MG63 (cell line): ENCODE measurements around the gene HUNK. TPM values are rescaled to one million over a fixed set of nuclear protein-coding genes. Genes with fewer than 3 reads are reported as not detected.
A peak's percentile ranks its signal among the peaks of the same experiment; 100 is the strongest.
"Not testable (repeated sequence)": the region's sequence is repeated elsewhere in the genome, so short reads cannot be mapped to it uniquely, and the experiment has no call there.

Source experiments
- DNase-seq: peaks from one replicate; pipeline ENCODE4 v3.0.0-alpha.2; 2020
- H3K27me3 ChIP-seq: fragments of 250-450 bp; sonication (Bioruptor Pico); 2 replicates; pipeline ENCODE4 v1.5.1; 2020; ENCODE audit warnings: mild to moderate bottlenecking, moderate library complexity
- H3K36me3 ChIP-seq: fragments of 250-450 bp; sonication (Bioruptor Pico); 2 replicates; pipeline ENCODE4 v1.5.1; 2020; ENCODE audit warnings: mild to moderate bottlenecking, moderate library complexity
- H3K4me3 ChIP-seq: fragments of 250-450 bp; sonication (Bioruptor Pico); 2 replicates; pipeline ENCODE4 v1.5.1; 2020; ENCODE audit warnings: mild to moderate bottlenecking, moderate library complexity
- H3K9me3 ChIP-seq: fragments of 250-450 bp; sonication (Bioruptor Pico); 2 replicates; pipeline ENCODE4 v1.5.1; 2020; ENCODE audit warnings: mild to moderate bottlenecking, moderate library complexity
- total RNA-seq: library from RNA; depleted of rRNA; stranded (reverse); fragments of >200 nt; shearing (Covaris generic); gene quantifications from 2 replicates; pipeline ENCODE4 v1.2.3, GENCODE V29; 2014; ENCODE audit warnings: low replicate concordance; rRNA removed

Gene HUNK
- total RNA-seq, 1 experiment from 2014 or later, result 0.23 TPM

GRCh38 chr21:32021319-32021994, 148.6 kb downstream of the HUNK start:
- DNase-seq, result peak; percentile 62
- H3K4me3 ChIP-seq, result no peak overlapping the region
- H3K9me3 ChIP-seq, result no peaks in the 10 kb centered on the region
- no peaks in the 10 kb centered on the region for H3K36me3 ChIP-seq
- H3K27me3 ChIP-seq, result no peaks in the 10 kb centered on the region

DNA sequence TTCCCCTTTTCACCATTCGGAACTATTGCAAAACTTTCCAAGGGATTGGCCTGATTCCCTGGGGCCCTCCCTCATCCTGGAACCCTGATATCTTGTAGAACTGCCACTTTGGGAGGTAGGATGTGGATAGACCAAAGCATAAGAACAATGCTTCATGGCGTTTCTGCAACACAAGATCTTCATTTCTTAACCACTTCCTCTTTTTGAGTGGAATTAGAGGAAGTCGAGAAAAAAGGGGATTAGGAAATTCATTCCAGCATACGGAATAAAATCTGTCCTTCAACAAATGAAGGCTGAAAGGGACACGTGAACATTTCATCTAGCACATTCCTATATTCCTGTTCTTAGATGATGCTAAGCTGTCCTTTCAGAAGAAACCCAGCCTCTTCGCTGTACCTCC, 149.3 kb downstream of the HUNK start:
- no peak for DNase-seq
- Histone ChIP-seq H3K36me3 (no peaks in the 10 kb centered on the region), H3K4me3 (no peak overlapping the region), H3K27me3 (no peaks in the 10 kb centered on the region), H3K9me3 (no peaks in the 10 kb centered on the region)

GRCh38 chr21:32030146-32030652, 157.4 kb downstream of the HUNK start:
- Histone ChIP-seq H3K4me3 (no peak overlapping the region), H3K9me3 (no peaks in the 10 kb centered on the region), H3K27me3 (no peaks in the 10 kb centered on the region), H3K36me3 (no peaks in the 10 kb centered on the region)
- no peak for DNase-seq

- Histone ChIP-seq H3K36me3 (no peaks in the 10 kb centered on the region), H3K27me3 (no peaks in the 10 kb centered on the region), H3K9me3 (no peaks in the 10 kb centered on the region), H3K4me3 (no peak overlapping the region)
- no peak for DNase-seq
Measured at GRCh38 chr21:32034850-32035249, 162.0 kb downstream of the HUNK start.

- Histone ChIP-seq H3K36me3 (no peaks in the 10 kb centered on the region), H3K4me3 (no peak overlapping the region), H3K27me3 (peaks cover 3% of the 10 kb centered on the region; the same call in 1 of the 2 replicates), H3K9me3 (no peaks in the 10 kb centered on the region)
- peak; percentile 17 for DNase-seq
Measured at GRCh38 chr21:32035617-32036016, 162.8 kb downstream of the HUNK start.

DNA sequence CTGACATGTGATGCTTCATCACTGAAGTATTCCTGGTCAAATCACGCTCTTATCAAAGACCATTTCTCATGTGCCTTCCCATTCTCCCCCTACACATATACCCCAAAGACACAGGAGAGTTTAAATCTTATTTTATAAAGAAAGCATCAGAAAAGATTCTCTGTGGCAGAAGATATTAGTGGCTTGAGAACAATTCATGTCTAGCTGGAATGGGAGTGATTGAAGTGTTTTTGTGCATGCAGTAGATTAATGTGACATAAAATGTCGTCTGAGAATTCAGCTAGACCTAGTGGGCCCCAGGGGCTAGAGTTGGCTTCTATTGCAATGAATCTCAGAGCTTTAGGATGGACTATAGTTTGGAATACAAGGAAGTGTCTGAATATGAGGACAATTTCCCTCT, 163.9 kb downstream of the HUNK start:
- H3K4me3 ChIP-seq, result no peak overlapping the region
- no peak for DNase-seq
- peaks cover 3% of the 10 kb centered on the region; the same call in 1 of the 2 replicates for H3K27me3 ChIP-seq
- no peaks in the 10 kb centered on the region for H3K36me3 ChIP-seq
- no peaks in the 10 kb centered on the region for H3K9me3 ChIP-seq

DNA sequence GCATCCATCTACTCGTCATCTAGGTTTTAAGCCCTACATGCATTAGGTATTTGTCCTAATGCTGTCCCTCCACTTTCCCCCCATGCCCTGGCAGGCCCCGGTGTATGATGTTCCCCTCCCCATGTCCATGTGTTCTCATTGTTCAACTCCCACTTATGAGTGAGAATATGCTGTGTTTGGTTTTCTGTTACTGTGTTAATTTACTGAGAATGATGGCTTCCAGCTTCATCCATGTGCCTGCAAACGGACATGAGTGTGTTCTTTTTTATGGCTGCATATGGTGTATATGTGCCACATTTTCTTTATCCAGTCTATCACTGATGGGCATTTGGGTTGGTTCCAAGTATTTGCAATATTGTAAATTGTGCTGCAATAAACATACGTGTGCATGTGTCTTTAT, 165.9 kb downstream of the HUNK start:
- H3K27me3 ChIP-seq, H3K36me3 ChIP-seq, H3K4me3 ChIP-seq, H3K9me3 ChIP-seq, DNase-seq: not testable (repeated sequence)

GRCh38 chr21:32043458-32043857, 170.6 kb downstream of the HUNK start:
- no peak overlapping the region for H3K4me3 ChIP-seq
- no peaks in the 10 kb centered on the region for H3K9me3 ChIP-seq
- DNase-seq, result no peak
- H3K27me3 ChIP-seq, result peaks cover 3% of the 10 kb centered on the region; the same call in 1 of the 2 replicates
- no peaks in the 10 kb centered on the region for H3K36me3 ChIP-seq

GRCh38 chr21:32044205-32045180, 171.7 kb downstream of the HUNK start:
- no peak for DNase-seq
- H3K9me3 ChIP-seq, result no peaks in the 10 kb centered on the region
- no peaks in the 10 kb centered on the region for H3K36me3 ChIP-seq

DNA sequence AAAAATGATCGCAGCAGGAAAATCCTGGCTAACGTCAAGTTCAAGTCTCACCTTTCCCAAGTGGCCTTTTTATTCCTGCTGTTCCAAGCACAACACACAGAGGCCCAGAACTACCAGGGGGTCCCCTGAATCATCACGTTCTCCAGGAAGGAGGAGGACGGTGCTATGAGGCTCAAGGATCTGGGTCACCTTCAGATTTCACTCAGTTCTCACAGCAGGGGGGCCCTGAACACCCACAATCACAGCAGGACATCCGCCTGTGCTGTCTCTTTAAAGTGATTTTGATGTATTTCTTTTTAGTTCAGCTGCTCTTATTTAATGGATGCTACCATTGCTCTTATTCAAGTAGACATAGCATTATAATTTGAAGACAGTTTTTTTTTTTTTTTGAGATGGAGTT, 173.4 kb downstream of the HUNK start:
- H3K4me3 ChIP-seq, result no peak overlapping the region
- no peaks in the 10 kb centered on the region; the same call in 1 of the 2 replicates for H3K27me3 ChIP-seq
- H3K36me3 ChIP-seq, result no peaks in the 10 kb centered on the region
- no peaks in the 10 kb centered on the region for H3K9me3 ChIP-seq
- DNase-seq, result no peak

More at GRCh38 chr21:32044205-32045180, 171.7 kb downstream of the HUNK start:
- Histone ChIP-seq H3K27me3 (peaks cover 3% of the 10 kb centered on the region; the same call in 1 of the 2 replicates), H3K4me3 (no peak overlapping the region)

GRCh38 chr21:32048353-32048752, 175.5 kb downstream of the HUNK start:
- no peak overlapping the region for H3K4me3 ChIP-seq
- no peaks in the 10 kb centered on the region for H3K36me3 ChIP-seq
- DNase-seq, result no peak
- no peaks in the 10 kb centered on the region for H3K9me3 ChIP-seq
- no peaks in the 10 kb centered on the region for H3K27me3 ChIP-seq

Other genes with a start within 250 kb of the HUNK start
- gene SOD1, start 213.3 kb upstream of the HUNK start, total RNA-seq, result 352 and 381 TPM in 2 replicates
- gene SCAF4, start 140.9 kb upstream of the HUNK start, total RNA-seq, result 2.2 and 3.5 TPM in 2 replicates